MM.1S (cell line): ENCODE results near the gene OSBPL2.

Experiments
- DNase-seq: peaks from one replicate; pipeline ENCODE4 v3.0.0-alpha.2; 2015
- H2AFZ ChIP-seq: fragments of 300-600 bp; sonication (generic); 2 replicates; pipeline ENCODE4 v1.6.0; 2016; ENCODE audit warnings: antibody characterized with exemption, low read length
- H3F3A ChIP-seq: fragments of 300-600 bp; sonication (generic); 2 replicates; pipeline ENCODE4 v1.6.1; 2016; ENCODE audit warnings: mild to moderate bottlenecking, antibody characterized with exemption, low read length, moderate library complexity, mixed read lengths; ENCODE audit not compliant: insufficient read depth
- H3K27ac ChIP-seq: fragments of 300-600 bp; sonication (generic); 2 replicates; pipeline ENCODE4 v1.5.1; 2016; ENCODE audit warnings: mild to moderate bottlenecking, low read length
- H3K27me3 ChIP-seq: fragments of 300-600 bp; sonication (generic); replicated peaks from 2 replicates; pipeline ENCODE4 v1.6.0; 2016; ENCODE audit warnings: low read length; ENCODE audit not compliant: insufficient read depth
- H3K36me3 ChIP-seq: fragments of 300-600 bp; sonication (generic); replicated peaks from 2 replicates; pipeline ENCODE4 v1.6.1; 2016; ENCODE audit warnings: mild to moderate bottlenecking, low read length, mixed read lengths; ENCODE audit not compliant: insufficient read depth
- H3K4me1 ChIP-seq: fragments of 300-600 bp; sonication (generic); 2 replicates; pipeline ENCODE4 v1.6.1; 2016; ENCODE audit warnings: low read length, mixed read lengths
- H3K4me2 ChIP-seq: fragments of 300-600 bp; sonication (generic); 2 replicates; pipeline ENCODE4 v1.6.0; 2016; ENCODE audit warnings: low read depth, low read length
- H3K4me3 ChIP-seq: fragments of 300-600 bp; sonication (generic); 2 replicates; pipeline ENCODE4 v1.5.1; 2016; ENCODE audit warnings: low read length, mixed read lengths
- H3K79me2 ChIP-seq: fragments of 300-600 bp; sonication (generic); 2 replicates; pipeline ENCODE4 v1.6.1; 2016; ENCODE audit warnings: mixed run types, low read length, mixed read lengths
- H3K9ac ChIP-seq: fragments of 300-600 bp; sonication (generic); 2 replicates; pipeline ENCODE4 v1.6.1; 2016; ENCODE audit warnings: low read length, mixed read lengths
- H3K9me2 ChIP-seq: fragments of 300-600 bp; sonication (generic); replicated peaks from 2 replicates; pipeline ENCODE4 v1.6.1; 2016; ENCODE audit warnings: mild to moderate bottlenecking, low read length, mixed read lengths; ENCODE audit not compliant: insufficient read depth
- H3K9me3 ChIP-seq: fragments of 300-600 bp; sonication (generic); replicated peaks from 2 replicates; pipeline ENCODE4 v1.6.1; 2016; ENCODE audit warnings: mild to moderate bottlenecking, low read length, mixed read lengths; ENCODE audit not compliant: insufficient read depth
- H4K20me1 ChIP-seq: fragments of 300-600 bp; sonication (generic); 2 replicates; pipeline ENCODE4 v1.6.1; 2016; ENCODE audit warnings: mild to moderate bottlenecking, low read length, moderate library complexity, mixed read lengths; ENCODE audit not compliant: insufficient read depth
- CTCF ChIP-seq: fragments of 300-600 bp; sonication (generic); IDR thresholded peaks from 2 replicates; pipeline ENCODE4 v1.5.1; 2016; ENCODE audit warnings: antibody characterized with exemption, low read length, mixed read lengths
- EZH2 ChIP-seq: fragments of 300-600 bp; sonication (generic); optimal IDR thresholded peaks from 2 replicates; pipeline ENCODE3; 2017; ENCODE audit warnings: low read depth, mild to moderate bottlenecking, antibody characterized with exemption, low read length, mixed read lengths
- EZH2phosphoT487 ChIP-seq: fragments of 300-600 bp; sonication (generic); IDR thresholded peaks from 2 replicates; pipeline ENCODE4 v1.6.1; 2018; ENCODE audit warnings: antibody characterized with exemption, low read length

Gene OSBPL2

GRCh38 chr20:62209850-62210495 lies 28.3 kb upstream of the OSBPL2 start:
- Histone ChIP-seq H2AFZ (no peak overlapping the region), H3K9me3 (no peaks in the 10 kb centered on the region), H3K4me3 (no peak overlapping the region), H4K20me1 (no peaks in the 10 kb centered on the region), H3K27ac (no peak overlapping the region), H3K4me1 (no peaks in the 10 kb centered on the region), H3K27me3 (peaks cover 52% of the 10 kb centered on the region), H3K4me2 (no peak overlapping the region), H3K79me2 (no peaks in the 10 kb centered on the region), H3K36me3 (no peaks in the 10 kb centered on the region), H3K9ac (no peak overlapping the region), H3K9me2 (no peaks in the 10 kb centered on the region), H3F3A (no peaks in the 10 kb centered on the region)
- DNase-seq, result no peak
- TF ChIP-seq EZH2, result no peak
- no peak for TF ChIP-seq CTCF
- TF ChIP-seq EZH2phosphoT487, result no peak

DNA sequence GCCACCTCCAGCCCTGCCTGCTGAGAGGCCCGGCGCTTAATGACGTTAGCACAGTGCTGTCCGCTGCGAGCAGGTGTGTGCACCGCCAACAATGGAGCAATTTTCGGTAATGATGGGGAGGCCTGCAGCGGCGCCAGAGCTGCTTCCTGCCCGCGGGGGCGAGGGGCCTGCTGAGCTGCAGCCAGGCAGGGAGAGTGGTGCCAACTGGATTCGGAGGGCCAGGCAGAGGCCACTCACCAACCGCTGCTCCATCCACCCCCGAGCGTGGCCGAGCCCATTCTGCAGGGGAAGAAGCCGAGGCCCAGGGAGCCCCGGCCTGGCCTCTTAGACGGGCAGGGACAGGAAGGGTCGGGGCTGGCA lies 27.8 kb upstream of the OSBPL2 start:
- H3K4me3 ChIP-seq, result no peak overlapping the region
- DNase-seq, result no peak
- no peak overlapping the region for H2AFZ ChIP-seq
- no peaks in the 10 kb centered on the region for H3K9me2 ChIP-seq
- no peak overlapping the region for H3K27ac ChIP-seq
- H3F3A ChIP-seq, result no peaks in the 10 kb centered on the region
- no peaks in the 10 kb centered on the region for H3K9me3 ChIP-seq
- no peak overlapping the region for H3K9ac ChIP-seq
- no peaks in the 10 kb centered on the region for H4K20me1 ChIP-seq
- no peaks in the 10 kb centered on the region for H3K79me2 ChIP-seq
- no peaks in the 10 kb centered on the region for H3K36me3 ChIP-seq
- peaks cover 57% of the 10 kb centered on the region for H3K27me3 ChIP-seq
- no peak overlapping the region for H3K4me2 ChIP-seq
- TF ChIP-seq EZH2phosphoT487 (no peak), CTCF (no peak), EZH2 (no peak)
- no peaks in the 10 kb centered on the region for H3K4me1 ChIP-seq

DNA sequence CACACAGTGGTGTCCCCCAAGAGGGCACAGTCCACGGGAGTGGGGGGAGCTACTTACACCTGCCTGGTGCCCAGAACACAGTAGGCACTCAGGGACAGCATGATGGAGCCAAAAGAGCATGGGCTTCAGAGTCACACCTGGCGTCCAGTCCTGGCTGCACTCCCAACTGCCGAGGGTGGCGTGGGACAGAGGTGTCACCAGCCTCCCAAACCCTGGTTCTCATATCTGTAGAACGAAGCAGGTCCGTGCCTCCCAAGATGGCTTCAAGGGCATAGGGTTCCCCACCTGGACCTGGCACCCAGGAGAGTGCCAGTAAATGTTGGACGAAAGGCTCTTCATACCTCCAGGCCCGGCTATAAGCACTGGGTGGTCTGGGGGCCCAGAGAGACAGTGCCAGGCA lies 27.1 kb upstream of the OSBPL2 start:
- Histone ChIP-seq H3K4me3 (no peak overlapping the region), H3K36me3 (no peaks in the 10 kb centered on the region), H3K9ac (no peak overlapping the region), H3K27ac (no peak overlapping the region), H3K4me2 (no peak overlapping the region), H3K9me3 (no peaks in the 10 kb centered on the region), H3K4me1 (no peaks in the 10 kb centered on the region), H3K9me2 (no peaks in the 10 kb centered on the region), H4K20me1 (no peaks in the 10 kb centered on the region), H3K79me2 (no peaks in the 10 kb centered on the region), H2AFZ (no peak overlapping the region), H3K27me3 (peaks cover 65% of the 10 kb centered on the region), H3F3A (no peaks in the 10 kb centered on the region)
- TF ChIP-seq EZH2 (no peak), CTCF (no peak), EZH2phosphoT487 (no peak)
- DNase-seq, result no peak
